GM21825 (cell line): ENCODE results near the gene PXYLP1.

Experiments
- ATAC-seq: cut with Tn5 transposase; IDR thresholded peaks from one replicate; pipeline ENCODE4 v1.9.1; 2021; ENCODE audit warnings: mild to moderate bottlenecking, moderate library complexity; ENCODE audit not compliant: unreplicated experiment

Gene PXYLP1

GRCh38 chr3:141248064-141248463, 16.4 kb downstream of the PXYLP1 start:
- ATAC-seq: no peak

- ATAC-seq: no peak
These were observed 17.4 kb downstream of the PXYLP1 start for GRCh38 chr3:141249041-141249440.

- no peak for ATAC-seq
These were observed 18.7 kb downstream of the PXYLP1 start for GRCh38 chr3:141250342-141250741.

GRCh38 chr3:141250828-141251227, 19.2 kb downstream of the PXYLP1 start:
- ATAC-seq: no peak

- ATAC-seq: no peak
These were observed 21.7 kb downstream of the PXYLP1 start for GRCh38 chr3:141253326-141253725.

GRCh38 chr3:141253811-141254210, 22.2 kb downstream of the PXYLP1 start:
- ATAC-seq: no peak

DNA sequence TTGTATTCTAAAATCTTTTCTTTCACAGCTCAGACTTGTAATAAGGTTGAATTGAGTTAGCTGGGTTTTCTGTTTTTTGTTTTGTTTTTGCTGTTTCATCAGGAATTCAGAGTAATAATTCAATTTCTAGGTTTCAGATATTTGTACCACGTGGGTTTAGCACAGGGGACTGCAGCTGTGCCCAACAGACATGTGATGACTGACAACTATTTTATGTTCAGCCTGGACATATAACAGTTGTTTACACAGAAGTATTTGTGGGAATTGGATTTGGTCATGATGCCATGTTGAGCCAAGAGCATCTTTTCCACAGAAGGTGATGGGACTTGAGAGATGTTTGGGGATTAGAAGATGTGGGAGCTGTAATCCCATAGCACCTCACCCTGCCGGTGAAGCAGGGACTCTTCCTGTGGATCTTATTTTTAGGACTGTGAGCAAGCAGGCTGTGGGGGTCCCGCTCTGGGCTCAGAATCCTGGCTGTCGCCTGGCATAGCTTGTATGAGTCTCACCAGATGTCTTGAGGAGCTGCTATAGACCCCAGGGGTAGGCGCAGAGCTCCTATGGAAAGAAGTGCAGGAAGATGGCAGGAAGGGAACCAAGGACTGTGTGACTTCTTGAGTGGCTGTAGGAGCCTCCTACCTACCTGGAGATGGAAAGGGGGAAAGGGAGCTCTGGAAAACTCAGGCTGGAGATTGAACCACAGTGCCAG, 23.7 kb downstream of the PXYLP1 start:
- ATAC-seq: no peak

DNA sequence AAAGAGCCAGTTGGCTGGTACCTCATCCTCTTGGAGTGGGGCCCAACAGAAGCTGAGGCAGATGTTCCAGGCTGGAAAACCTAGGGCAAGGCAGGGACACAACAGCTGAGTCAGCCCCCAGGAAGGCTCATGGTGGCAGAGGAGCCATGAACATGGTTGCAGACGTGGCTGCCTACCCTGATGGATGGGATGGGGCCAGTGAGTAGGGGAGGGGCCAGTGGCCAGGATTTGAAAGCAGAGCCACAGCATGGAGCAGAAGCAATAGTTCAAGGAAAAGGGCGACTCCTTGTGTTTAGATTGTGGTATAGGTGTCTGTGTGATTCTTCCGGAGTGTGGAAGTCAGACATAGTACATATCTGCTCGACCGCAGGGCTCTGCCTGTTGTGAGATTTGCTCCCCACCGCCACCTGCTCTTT, 24.2 kb downstream of the PXYLP1 start:
- no peak for ATAC-seq

- ATAC-seq: no peak
These were observed 25.2 kb downstream of the PXYLP1 start for GRCh38 chr3:141256820-141257219.

- ATAC-seq: no peak
These were observed 26.3 kb downstream of the PXYLP1 start for GRCh38 chr3:141257961-141258360.

DNA sequence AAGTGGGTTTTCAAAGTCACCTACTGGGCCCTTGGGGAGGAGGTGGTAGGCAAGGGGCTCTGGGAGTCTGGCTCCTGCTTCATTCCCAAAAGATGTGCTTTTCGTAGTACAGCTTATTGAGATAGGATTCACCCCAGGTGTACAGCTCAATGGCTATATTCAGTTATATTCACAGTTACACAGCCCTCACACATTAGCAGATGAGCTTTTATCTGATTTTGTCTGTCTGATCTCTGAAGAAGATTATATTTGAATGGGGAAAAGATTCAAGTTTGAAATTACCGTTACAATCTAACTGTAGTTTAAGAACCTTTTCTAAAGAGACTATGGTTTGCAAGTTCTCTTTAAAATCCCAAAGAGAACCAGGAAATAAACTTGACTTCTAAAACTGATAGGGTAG, 27.3 kb downstream of the PXYLP1 start:
- ATAC-seq: no peak

GRCh38 chr3:141259821-141260629, 28.4 kb downstream of the PXYLP1 start:
- ATAC-seq: no peak

DNA sequence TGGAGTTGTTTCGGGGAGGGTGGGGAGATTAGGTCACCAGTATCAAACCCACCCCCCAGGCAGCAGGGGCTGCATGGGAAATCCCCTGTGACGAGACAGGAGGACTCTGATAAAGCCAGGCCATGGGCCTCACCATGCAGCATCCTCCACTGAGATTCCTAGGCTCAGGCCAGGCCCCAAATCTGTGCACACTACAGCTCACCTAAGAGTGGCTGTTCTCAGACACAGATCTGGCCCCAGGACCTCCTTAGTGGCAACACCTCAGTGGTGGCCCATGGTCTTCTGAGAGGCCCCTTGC, 29.0 kb downstream of the PXYLP1 start:
- no peak for ATAC-seq

DNA sequence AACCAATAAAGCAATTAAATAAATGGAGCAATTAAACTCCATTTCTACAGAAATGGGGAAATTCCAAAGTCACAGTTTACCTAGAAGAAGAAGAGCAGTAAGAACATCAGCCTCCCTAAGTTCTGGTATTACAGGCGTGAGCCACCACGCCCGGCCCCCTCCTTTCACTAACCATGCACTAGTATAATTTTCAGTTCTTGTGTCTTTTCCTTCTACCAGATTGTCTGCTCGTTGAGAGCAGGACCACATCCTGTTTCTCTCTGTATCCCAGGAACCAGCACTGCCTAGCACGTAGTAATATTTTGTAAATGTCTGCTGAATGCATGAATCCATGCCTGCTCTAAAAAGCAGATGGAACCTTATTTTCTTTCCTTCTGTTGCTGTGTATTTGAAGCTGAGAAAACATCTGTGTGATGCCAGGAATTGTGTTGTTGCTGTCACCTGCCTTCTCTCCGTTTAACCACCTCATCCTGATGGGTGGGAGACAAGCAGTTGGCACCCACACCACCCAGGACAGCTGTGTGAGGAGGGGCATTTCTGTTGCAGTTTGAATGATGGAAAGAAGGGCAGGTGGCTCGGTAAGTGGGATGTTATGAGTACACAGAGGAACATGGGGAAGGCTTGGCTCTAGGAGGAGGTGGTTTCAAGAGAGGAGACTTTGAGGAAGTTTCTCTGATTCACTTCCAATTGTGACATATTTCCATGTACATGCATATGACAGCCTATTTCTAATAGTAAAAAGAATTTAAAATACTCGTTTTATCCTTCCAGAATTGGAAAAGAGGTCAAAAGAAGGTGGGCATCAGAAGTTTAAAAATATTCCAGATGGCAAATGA, 30.1 kb downstream of the PXYLP1 start:
- ATAC-seq: no peak

GRCh38 chr3:141262308-141262705, 30.7 kb downstream of the PXYLP1 start:
- ATAC-seq: no peak

- no peak for ATAC-seq
These were observed 34.6 kb downstream of the PXYLP1 start for GRCh38 chr3:141266186-141266585.

DNA sequence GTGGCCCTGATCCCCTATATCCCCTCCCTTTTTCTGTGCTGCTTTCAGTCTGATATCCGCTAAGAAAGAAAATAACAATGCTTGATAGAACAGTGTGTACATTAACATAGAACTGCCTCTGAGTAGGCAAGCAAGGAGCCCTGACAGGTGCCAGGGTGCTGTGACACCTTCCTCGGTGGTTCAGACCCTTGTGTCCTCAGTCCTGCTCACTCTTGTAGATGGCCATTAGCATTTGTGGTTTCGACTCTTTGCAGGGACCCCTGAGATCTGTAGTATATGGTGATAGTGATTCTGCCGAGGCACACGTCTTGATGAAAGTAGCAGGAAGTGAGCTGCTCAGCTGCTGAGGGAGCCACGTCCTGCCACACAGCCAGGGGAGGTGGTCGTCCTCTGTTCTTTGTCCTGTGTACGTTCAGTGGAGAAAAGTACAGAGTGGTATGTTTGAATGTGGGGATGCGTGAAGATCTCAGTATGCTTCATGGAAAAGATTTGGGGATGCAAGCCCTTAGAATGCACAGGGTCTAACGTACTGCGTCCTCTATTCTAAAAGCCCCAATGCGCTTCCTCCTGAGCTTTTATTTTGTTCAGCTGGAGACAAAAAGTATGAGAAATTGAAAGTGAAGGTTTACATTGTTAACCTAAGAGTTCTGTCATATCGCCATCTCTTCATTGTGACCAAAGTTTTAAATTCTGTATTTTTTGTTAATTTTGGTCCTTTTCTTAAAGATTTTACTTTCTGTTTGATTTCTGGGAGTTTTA, 35.4 kb downstream of the PXYLP1 start:
- peak; percentile 80 for ATAC-seq

GRCh38 chr3:141267629-141268028, 36.0 kb downstream of the PXYLP1 start:
- no peak for ATAC-seq

- no peak for ATAC-seq
These were observed 36.7 kb downstream of the PXYLP1 start for GRCh38 chr3:141268306-141268705.

- ATAC-seq: no peak
These were observed 37.2 kb downstream of the PXYLP1 start for GRCh38 chr3:141268791-141269190.

GRCh38 chr3:141269961-141270360, 38.3 kb downstream of the PXYLP1 start:
- no peak for ATAC-seq
